ENCODE measurements around the gene ICE2.

Gene ICE2

DNA sequence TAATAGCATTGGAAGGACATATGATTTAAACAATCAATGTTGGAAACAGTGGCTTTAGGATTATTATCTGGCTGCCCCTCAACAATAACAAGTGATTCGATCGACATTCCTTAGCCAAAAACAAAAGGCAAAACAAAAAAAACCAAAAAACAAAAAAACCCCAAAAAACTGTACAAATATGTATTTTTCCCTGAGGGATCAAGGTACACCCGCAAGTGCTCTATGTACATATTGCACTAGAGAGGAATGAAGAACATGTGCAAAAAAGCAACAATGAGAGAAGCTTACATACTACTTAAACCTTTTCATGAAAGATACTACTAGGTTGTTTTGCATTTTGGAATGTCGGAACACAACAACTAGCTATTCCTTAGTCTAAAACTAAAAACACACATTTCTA, 14.2 kb upstream of the ICE2 start:
- no peak for DNase-seq (ENCODE audit: low read depth)

DNA sequence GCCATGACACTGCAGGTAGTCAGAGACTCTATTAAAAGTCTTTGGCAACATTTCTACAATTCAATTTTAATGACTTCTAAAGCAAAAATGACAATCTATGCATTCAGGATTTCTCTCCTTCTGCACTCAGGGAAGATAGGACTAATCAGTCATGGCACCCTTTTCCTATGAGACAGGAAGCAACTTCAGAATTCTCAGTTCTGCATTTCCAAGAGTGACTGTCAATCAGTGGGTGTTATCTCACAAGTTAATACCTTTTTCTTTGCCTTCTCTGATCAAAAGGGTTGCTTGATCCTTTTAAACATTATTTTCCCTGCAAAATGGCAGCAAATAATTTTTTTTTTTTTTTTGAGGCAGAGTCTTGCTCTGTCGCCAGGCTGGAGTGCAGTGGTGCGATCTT, 7.8 kb upstream of the ICE2 start:
- no peak for DNase-seq (ENCODE audit: low read depth)

DNA sequence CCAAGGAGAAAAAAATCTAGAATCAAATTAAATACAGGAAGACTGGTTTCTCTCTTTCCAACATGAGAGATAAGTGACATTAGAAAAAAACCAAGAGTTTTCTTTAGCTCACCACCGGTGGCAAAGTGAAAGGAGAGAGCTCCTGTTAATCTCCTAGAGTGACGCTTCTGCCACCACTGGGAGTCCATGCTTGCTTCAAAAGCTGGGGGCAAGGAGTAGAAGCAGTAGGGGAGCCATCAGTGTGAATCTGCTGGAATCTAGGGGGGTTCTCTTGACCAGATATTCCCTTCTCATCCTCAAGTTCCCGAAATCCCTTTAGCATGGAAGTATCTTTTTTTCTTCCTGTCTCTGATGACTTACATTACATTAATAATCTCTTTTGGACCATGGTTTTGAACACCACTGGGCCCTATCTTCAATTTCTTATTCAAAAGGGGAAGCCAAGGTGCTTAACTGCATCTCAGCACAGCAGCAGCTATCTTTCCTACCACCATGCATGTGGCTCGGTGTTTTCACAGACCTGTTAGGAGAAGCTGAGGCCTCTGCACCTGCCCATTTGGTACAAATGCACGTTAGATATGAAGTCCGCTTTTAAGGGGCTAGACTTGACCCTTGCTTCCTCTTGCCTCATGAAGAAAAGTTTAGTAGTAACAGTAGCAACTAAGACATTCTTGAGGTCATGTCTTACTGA, 6.6 kb upstream of the ICE2 start:
- no peak for DNase-seq (ENCODE audit: low read depth)

DNA sequence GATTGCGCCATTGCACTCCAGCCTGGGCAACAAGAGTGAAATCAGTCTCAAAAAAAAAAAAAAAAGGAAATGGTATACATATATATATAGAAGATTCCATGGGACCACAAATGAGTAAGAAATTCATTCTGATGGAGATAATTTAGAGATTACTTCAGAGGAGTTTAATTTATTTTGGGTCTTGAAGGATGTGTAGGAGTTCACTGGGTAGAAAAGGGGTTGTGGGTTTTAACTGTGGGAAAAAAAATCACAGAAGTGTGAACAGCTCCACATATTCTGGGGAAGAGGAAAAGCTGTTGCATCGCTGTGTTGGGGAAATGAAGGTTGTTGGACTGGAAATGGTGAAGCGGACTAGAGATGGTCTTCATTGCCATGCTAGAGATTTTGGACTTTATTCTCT, 4.1 kb upstream of the ICE2 start:
- DNase-seq (ENCODE audit: low read depth): no peak

DNA sequence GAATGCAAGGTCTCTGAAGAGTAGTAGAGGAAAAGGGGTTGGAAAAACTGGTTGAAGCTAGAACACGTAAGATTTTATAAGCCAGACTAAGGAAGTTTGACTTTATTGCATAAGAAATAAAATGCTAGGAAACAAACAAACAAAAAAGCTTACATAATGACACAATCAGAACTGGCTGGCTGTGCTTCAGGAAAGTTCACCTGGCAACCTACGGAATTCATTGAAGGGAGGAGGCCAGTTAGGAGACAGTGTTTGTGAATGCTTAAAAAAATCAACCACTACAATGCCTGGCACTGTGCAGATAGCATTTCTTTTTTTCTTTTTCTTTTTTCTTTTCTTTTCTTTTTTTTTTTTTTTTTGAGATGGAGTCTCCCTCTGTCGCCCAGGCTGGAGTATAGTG, 1.9 kb upstream of the ICE2 start:
- no peak for DNase-seq (ENCODE audit: low read depth)

DNA sequence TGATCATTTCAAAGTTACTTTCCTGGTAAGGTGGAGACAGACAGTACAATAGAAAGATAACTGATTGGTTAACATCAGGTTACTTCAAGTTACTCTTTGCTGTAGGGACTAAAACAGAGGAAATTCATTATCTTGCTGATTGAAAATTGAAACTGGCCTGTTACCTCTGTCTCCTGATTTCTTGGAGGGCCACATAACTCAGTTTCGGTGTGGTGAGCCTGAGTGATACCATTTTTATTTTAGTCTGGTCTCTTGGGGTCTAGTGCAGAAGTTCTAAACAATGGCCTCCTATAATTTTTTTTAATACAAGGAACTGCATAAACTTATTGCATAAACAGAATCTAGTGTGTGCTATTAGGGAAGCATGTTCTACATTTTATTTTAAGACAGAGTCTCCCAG, 1.2 kb upstream of the ICE2 start:
- no peak for DNase-seq (ENCODE audit: low read depth)

DNA sequence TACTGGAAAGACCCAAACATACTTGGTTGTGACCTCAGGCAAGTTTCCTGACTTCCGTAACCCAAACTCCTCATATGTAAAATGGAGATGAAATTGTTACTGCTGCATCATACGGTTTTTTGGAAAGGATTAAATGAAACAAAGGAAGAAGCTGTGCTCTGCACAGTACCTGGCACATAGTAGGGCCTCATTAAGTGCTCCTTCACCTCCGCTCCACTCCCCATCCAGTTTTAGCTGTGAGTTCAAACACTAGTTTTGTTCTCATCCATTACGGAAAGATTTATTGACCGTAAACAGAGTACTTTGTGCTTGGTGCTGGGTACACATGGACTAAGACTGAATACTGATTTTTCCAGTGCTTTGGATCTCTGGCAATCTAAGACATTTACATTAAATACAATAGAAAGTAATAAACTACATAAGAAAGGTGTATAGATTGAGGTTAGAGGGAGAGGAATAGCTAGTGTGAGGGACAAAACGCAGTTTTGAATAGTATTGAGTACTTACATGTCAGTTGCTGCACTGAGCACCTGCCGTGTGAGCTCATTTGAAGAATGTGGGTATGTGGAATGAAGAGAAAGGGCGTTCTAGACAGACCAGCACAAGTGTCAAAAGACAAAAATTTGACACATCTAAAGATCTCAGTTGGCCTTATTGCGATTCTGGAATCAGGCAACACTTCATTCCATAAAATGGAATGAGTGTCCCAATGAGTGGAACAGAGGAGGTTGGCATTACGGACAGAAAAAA, 594 bp upstream of the ICE2 start:
- DNase-seq (ENCODE audit: low read depth): no peak

DNA sequence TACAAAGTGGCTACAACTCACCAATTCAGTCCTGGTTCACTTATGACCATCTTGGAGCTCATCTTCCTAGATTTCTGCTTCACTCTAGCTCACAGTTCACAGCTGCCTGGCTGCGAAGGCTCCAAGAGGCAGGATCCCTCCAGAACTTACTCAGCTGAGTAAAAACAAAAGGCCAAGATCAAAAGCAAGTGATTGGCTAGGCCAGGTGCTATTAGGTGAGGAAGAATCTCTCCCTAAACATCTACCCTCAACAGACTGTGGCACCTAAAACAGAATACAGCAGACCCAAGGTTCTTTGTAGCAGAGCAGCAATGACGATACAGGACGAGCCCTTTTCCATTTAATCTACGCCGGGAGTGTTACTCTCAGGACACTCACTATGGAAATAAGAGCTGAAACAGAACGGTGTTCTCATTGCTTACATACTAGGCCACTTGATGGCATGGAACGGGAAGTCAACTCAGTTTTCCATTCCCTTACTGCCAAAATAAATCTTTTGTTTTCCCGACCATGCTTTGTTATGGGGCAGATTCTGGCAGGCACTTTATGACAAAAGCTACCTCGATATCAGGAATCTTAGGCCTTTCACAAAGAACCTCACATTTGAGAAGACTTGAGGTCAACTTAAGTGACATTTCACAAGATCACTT, 901 bp downstream of the ICE2 start:
- DNase-seq (ENCODE audit: low read depth): no peak

DNA sequence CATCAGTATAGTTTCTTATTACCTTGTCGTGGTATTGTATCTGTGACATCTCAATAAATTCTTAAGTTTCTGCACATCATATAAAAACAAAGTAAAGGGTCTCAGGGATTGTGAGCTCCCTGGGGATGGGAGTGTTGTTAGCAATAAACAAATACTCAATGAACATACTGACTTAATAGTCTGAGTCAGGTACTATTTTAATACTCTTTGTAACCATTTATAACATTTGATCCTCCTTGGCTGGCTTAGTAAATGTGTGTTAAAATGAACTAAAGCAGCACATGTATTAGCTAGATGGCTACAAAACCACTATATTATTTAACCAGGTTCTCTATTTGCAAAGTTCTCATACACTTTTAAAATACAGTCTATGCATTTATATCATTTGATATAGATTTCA, 1.8 kb downstream of the ICE2 start:
- no peak for DNase-seq (ENCODE audit: low read depth)

DNA sequence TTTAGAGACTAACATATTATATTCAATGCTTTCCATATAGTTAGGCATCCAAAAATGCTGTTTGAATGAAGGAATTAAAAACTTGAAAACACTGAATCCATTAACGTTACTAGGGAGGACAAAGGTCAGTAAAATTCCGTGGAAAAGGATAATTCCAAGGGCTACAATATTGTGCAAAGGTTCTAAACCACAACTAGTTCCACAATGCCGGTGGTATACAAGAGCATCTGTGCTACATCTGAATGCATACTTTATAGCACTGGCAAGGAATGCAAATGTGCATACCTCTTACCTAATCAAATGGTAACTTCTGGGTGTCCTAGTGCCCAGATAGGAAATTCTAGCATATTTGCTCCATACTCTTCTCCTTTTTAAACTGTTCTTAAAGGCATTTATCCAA, 2.2 kb downstream of the ICE2 start:
- DNase-seq (ENCODE audit: low read depth): no peak

DNA sequence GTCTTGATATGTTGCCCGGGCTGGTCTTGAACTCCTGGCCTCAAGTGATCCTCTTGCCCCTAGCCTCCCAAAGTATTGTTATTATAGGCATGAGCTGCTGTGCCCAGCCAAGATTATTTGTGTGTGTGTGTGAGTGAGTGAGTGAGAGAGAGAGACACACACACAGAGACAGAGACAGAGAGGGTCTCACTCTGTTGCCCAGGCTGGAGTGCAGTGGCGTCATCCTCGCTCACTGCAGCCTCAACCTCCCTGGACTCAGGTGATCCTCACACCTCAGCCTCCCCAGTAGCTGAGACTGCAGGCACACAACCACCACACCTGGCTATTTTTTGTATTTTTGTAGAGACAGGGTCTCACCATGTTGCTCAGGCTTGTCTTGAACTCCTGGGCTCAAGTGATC, 5.8 kb downstream of the ICE2 start:
- DNase-seq (ENCODE audit: low read depth): no peak

DNA sequence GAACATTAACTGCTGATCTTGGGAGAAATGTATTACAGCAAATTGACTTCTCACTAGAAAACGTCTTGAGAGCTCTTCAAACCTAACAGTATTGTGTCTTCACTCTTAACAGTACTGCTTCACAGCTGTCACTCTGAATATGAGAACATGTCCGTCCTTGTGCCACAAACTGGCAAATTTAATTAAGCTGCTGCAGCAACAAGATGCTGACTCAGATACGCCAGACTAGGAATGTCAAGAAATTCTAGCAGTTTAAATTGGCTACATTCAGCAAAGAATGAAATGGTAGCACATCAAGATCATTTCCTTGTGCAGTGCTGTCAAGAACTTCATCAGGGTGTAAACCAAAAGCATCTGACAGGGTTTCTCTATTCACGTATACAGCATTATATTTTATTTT, 7.6 kb downstream of the ICE2 start:
- no peak for DNase-seq (ENCODE audit: low read depth)

DNA sequence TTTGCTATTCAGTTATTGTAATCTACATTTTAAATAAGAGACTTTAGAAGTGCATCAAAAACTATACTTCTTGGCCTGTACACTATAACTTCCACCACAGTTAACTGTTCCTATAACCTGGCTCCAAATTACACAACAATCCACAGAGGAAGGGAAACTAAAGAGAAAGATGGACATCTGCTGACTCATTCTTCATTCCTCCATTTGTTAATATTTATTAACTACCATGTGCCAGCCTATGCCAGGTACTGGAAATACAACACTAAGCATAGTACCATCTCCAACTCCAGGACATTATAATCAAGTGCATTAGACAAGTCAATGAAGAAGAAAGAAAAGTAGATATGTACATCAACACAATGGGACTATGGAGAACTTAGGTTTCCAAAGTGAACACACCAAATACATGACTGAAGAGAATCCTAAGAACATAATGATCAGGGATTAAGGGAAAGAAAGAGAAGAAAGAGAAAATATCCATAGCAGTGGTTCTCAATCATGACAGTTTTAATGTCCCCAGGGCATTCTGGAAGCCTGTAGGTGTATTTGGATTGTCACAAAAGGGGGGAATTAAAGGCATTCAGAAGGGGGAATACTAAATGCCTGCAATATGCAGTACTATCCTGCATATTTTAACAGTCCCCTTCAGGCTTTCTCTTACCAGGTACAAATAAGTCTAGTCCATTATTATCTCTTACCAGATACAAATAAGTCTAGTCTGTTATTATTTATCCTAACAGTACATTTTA, 8.9 kb downstream of the ICE2 start:
- DNase-seq (ENCODE audit: low read depth): no peak

DNA sequence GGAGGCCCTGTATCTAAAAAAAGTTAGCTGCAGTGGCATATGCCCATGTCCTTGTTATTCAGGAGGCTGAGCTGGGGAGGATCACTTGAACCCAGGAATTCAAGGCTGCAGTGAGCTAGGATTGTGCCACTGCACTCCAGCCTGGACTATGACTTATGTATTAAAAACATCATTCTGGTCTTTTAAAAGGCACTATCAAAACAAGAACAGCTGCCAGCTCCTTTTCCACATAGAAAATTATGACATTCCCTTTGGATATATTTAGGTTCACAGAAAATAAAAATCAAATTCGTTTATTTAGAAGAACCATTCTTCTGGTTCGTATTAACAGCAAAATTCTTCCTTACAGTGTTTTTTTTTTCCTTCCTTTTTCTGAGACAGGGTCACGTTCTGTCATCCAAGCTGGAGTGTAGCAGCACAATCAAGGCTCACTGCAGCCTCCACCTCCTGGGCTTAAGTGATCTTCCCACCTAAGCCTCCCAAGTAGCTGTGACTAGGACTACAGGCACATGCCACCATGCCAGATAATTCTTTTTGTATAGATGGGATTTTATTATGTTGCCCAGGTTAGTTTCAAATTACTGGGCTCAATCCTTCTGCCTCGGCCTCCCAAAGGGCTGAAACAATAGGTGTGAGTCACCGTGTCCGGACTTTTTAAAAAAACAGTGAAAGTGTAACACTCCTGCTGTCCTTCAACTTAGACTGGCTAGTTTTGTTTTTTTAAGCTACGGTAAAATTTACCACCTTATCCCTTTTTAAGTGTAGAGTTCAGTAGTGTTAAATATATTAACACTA, 13.9 kb downstream of the ICE2 start:
- DNase-seq (ENCODE audit: low read depth): no peak

DNA sequence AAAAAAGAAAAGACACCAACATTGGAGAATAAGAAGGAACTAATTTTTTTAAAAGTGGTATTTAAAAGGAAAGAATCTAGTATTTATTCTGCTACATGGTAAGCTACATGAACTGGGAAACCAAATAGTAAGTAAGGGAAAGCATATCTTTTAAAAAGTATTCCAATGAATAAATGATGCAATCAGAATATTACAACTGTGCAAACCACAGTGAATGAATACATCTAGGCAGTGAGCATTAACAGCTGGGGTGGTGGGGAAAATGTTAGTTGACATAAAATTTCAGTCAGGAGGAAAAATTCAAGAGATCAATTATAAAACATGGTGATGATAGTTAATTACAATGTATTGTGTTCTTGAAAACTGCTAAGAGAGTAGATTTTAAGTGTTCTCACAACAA, 16.9 kb downstream of the ICE2 start:
- no peak for DNase-seq (ENCODE audit: low read depth)

DNA sequence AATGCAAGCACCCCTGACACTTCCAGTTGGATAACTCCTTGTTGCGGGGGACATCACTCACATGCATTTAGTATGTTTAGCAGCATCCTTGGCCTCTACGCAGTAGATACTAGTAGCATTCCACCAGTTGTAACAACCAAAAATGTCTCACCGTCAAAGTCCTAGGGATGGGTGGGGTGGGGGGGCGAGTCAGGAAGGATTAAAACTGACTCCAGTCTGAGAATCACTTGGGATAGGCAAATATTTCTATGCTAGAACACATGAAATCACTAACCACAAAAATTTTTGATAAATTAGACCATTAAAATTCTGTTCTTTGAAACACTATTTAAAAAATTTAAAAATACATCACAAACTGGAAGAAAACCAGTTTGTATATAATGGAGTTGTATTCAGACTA, 18.0 kb downstream of the ICE2 start:
- no peak for DNase-seq (ENCODE audit: low read depth)

DNA sequence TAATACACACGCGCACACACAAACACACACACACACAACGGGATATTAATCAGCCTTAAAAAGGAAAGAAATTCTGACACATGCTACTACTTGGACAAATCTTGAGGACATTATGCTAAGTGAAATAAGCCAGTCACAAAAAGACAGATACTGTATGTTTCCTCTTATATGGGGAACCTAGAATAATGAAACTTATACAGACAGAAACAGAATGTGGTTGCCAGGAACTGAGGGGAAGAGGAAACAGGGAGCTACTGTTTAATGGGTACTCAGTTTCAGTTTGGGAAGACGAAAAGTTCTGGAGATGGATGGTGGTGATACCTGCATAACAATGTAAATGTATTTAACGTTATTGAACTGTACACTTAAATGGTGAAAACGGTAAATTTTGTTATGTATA, 20.2 kb downstream of the ICE2 start:
- no peak for DNase-seq (ENCODE audit: low read depth)

DNA sequence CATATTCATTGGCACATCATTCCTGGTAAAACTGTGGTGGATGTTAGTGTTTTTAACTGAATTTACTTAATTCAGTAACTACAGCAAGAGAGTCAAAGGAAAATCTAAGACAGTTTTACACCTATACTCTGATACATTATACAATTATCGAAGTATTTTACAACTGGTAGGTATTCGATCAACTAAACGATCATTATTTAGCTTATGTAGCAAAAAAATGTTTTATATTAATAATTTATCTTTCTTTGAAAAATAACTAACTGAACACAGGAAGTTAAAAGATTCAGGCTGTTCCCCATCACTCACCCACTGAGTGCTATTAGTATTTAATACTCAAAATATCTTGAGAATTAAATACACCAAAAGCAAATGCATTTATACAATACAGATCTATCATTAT, 21.0 kb downstream of the ICE2 start:
- DNase-seq (ENCODE audit: low read depth): no peak

DNA sequence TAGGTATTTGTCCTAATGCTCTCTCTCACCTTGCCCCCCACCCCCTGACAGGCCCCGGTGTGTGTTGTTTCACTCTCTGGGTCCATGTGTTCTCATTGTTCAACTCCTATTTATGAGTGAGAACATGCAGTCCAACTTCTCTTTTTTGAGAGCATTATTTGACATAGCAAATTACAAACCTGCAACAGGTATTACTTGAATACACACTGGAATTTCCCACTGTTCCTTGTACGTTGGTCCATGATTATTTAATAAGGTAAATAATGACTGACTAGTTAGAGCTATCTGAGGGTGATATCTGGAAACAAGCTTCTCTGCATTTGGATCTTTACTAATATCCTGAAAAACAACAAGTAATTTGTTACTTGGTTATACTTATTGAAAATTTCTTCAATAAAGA, 24.1 kb downstream of the ICE2 start:
- no peak for DNase-seq (ENCODE audit: low read depth)

DNA sequence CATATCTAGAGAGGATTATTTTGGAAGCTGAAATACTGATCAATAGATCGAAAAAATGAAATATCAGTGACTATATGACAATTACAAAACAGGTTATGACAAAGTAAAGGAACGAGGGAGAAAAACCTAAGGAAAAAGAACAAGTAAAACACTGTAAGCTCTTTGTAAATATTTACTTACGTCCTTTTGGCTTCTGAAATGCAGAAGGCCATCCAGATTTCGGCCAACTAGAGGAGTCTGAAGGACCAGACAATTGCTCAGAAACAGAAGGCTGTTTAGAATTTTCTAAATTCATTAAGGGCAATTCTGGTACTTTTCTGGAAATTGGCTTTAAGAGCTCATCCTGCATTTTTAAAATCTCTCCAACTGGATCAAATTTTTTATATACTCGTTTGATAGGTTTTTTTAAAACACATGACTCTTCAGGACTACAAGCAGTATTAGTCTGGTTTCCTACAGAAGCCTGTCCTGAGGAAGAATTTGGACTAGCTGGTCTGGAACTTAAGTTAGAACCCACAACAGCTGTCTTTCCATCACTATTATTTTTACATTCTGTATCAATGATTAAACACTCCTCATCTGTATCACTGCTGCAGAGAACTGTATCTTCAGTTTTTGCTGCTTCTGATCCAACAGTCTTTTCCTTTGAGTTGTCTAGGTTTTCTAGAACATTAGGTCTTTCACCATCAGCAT, 30.1 kb downstream of the ICE2 start:
- DNase-seq (ENCODE audit: low read depth): no peak

DNA sequence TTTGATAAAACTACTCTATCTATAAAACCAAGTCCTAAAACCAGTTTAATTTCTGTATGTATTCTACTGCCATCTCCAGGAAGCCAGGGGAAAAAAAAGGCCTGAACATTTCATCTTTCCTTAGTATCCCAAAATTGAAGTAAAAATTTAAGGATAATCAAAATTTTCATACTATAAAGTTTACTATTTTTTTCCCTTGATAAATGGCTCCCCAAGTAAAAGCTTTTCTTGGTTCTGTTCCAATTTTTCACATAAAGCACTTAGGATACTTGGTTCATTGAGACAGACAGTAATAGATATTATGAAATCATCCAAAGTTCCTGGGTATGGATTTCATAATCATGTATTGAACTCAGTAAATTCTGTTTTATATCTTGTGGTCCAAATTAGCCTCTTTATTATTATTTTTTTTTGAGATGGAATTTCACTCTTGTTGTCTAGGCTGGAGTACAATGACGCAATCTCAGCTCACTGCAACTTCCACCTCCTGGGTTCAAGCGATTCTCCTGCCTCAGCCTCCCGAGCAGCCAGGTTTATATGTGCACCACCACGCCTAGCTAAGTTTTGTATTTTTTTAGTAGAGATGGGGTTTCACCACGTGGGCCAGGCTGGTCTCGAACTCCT, 34.5 kb downstream of the ICE2 start:
- DNase-seq (ENCODE audit: low read depth): peak; percentile 21

All from GM04504 (cell line).